Lower leg skin (tissue), 4 donors: ENCODE measurements around the gene DRAP1. TPM values are rescaled to one million over a fixed set of nuclear protein-coding genes. Genes with fewer than 3 reads are reported as not detected.

Experiments used
- DNase-seq, 2 donors: peaks; one replicate each; pipeline ENCODE4 v3.0.0-alpha.2; 2019; ENCODE audit warnings: low spot score in 2 of 2
- H3K4me3 ChIP-seq: fragments of 200-600 bp; sonication (generic); 2 replicates; pipeline ENCODE4 v1.5.1; 2017; ENCODE audit warnings: mild to moderate bottlenecking, low read depth; ENCODE audit not compliant: poor library complexity, severe bottlenecking
- POLR2A ChIP-seq, 2 donors: fragments of 450-650 bp; IDR thresholded peaks; one replicate each; pipeline ENCODE4 v1.6.1; 2016 to 2017; ENCODE audit warnings: antibody characterized with exemption in 2 of 2, mild to moderate bottlenecking in 1 of 2, moderate library complexity in 1 of 2
- WGBS, 2 donors: methylation state at CpG; one replicate each; pipeline ENCODE4 v1.1.5; 2018; 5-methylcytosine and 5-hydroxymethylcytosine counted together
- intact Hi-C: fragments of 100-400 bp; cut with DNase I; formaldehyde crosslinking; loops from one replicate; pipeline ENCODE4 v1.15.0; 2023; ENCODE audit warnings: low total_unique reads
- total RNA-seq, 4 donors: library from RNA; depleted of rRNA; stranded (reverse); fragments of >200 nt; gene quantifications; one replicate each; pipeline ENCODE4 v1.1.0, GENCODE V29; 2016
- TF ChIP-seq, protein P1 (sequence below), 3 donors: fragments of 450-650 bp; IDR thresholded peaks; one replicate each; pipeline ENCODE4 v1.5.1; 2016; ENCODE audit warnings: antibody characterized with exemption in 3 of 3, mild to moderate bottlenecking in 3 of 3, moderate library complexity in 2 of 3

The DRAP1 gene
- total RNA-seq, 4 donors from 2014 or later: 81.5 to 152 (median 107) TPM

DNA sequence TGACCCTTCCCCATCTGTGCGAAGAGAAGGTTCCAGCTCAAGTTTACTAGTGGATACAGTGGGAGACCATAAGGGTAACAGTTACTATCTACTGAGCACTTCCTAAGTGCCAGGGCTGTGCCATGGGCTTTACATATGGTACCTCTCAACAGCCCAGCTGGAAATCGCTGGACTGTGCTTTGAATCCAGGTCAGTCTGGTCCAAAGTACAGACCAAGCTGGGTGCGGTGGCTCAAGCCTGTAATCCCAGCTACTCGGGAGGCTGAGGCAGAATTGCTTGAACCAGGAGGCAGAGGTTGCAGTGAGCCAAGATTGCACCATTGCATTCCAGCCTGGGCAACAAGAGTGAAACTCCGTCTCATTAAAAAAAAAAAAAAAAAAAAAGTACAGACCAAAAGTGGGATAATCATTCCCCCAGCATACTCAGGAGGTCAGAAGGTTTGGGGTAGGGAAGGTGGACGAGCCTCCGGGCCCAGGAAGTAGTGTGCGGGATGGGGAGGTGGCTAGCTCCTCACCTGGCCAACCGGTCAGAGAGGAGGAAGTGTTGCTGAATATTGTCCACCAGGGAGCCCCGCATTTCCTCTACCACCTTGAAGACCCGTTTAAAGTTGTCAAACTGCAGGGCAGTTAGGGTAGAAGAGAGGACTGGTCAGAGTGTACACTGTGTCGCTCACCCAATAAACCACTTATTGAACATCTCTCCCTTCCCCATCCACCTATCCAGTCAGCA, 33.3 kb upstream of the DRAP1 start:
- intact Hi-C loops: no loop called here

DNA sequence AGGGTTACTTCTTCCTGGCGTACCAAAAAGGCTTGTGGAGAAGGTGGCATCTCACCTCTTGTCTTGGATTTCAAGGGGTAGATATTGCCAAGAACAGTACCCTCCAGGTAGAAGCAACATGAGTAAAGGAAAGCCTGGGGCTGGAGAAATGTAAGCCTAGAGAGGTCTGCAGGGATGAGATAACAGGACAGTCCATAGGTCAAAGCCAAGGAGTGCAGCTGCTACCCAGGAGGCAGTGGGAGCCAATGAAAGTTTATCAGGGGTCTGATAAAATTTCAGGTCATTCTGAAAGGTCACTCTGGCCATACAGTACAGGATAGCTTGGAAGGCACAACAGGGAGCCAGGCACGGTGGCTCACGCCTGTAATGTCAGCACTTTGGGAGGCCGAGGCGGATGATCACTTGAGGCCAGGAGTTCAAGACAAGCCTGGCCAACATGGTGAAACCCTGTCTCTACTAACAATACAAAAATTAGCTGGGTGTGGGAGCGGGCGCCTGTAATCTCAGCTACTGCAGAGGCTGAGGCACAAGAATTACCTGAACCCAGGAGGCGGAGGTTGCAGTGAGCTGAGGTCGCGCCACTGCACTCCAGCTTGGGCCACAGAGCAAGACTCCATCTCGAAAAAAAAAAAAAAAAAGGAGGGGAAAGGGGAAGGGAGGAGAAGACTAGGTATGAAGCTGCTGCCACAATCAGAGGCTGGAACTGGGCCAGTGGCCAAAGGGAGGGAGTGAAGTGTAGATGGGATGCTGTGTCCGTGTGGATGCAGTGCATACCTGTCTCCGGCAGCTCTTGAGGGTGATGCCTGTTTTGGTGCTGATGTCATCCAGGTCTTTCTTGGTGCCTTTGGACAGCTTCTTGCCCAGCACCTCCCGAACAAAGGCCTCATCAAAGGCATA, 32.2 kb upstream of the DRAP1 start:
- intact Hi-C loops: no loop called here
- WGBS, 2 donors: 79 to 86% methylated on average over 14 of the region's 14 CpGs
- no peak overlapping the region for H3K4me3 ChIP-seq
- DNase-seq: no peak
- TF ChIP-seq, protein P1, sequence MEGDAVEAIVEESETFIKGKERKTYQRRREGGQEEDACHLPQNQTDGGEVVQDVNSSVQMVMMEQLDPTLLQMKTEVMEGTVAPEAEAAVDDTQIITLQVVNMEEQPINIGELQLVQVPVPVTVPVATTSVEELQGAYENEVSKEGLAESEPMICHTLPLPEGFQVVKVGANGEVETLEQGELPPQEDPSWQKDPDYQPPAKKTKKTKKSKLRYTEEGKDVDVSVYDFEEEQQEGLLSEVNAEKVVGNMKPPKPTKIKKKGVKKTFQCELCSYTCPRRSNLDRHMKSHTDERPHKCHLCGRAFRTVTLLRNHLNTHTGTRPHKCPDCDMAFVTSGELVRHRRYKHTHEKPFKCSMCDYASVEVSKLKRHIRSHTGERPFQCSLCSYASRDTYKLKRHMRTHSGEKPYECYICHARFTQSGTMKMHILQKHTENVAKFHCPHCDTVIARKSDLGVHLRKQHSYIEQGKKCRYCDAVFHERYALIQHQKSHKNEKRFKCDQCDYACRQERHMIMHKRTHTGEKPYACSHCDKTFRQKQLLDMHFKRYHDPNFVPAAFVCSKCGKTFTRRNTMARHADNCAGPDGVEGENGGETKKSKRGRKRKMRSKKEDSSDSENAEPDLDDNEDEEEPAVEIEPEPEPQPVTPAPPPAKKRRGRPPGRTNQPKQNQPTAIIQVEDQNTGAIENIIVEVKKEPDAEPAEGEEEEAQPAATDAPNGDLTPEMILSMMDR (IDR thresholded peaks at IDR 0.05): no peak
- no peak for TF ChIP-seq POLR2A (IDR thresholded peaks at IDR 0.05)

More for the DNA sequence above, 33.3 kb upstream of the DRAP1 start:
- 76 to 87% methylated on average over 12 of the region's 12 CpGs for WGBS, 2 donors
- no peak overlapping the region for H3K4me3 ChIP-seq
- no peak for DNase-seq
- TF ChIP-seq, protein P1 (IDR thresholded peaks at IDR 0.05): no peak
- no peak for TF ChIP-seq POLR2A (IDR thresholded peaks at IDR 0.05)

DNA sequence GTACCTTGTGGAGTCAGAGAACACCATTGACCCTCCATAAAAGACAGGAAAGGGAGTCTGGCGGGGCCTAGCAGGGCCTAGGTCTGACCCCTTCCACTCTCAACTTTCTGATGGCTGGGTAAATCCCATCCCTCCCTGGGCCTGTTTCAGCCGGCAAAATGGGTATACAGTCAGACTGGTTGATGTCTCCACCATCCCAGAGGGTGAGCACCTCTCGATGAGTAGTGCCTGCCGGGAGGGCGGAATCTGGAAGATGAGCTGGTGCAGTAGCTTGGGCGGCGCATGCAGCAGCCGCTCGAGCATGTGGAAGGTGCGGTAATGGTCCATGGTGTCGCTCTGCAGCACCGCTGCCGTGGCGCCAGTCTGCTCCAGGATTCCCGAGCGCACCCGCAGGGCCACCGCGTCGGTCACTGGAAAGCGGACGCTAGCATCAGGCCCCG, 31.5 kb upstream of the DRAP1 start:
- TF ChIP-seq POLR2A (IDR thresholded peaks at IDR 0.05): no peak
- TF ChIP-seq, protein P1 (IDR thresholded peaks at IDR 0.05): no peak
- intact Hi-C loops: no loop called here
- peak in 1 of 2 donors; percentile 86 for DNase-seq
- peak overlapping the region; percentile 61 for H3K4me3 ChIP-seq
- WGBS, 2 donors: 5 to 7% methylated on average over 11 to 15 of the region's 23 CpGs

DNA sequence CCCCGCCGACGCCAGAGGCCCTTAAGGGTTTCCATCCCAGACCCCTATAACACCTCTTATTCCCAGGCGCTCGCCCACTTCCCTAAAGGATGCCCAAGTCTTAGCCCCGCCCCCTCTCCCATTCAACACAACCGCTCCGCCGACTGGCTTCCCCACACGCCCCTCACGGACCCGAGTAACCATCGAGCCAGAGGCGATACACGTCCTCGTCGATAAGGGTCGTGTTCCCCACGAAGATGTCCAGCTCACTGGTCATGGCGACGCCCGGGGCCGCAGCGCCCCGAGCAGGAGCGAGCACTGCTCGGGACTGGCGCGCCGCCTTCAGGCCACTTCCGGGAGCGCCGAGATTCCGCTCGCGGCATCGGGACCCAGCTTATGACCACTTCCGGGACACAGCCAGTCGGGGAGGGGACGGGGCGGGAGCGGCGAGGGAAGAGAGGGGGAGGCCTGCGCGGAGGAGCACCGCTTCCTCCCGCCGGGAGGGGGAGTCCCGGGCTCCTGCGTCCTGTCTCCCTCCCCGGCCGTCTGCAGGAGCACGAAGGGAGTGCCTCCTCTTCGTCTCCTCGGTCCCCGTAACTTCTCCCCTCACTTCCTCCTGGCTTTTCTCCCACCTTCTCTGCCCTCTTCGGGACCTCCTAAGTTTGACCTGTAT, 30.9 kb upstream of the DRAP1 start, which contains the start of gene FIBP:
Gene FIBP, minus strand, starts transcription at position 309 of the 652 bp plus-strand sequence. Its CDS starts 53 bp downstream, at position 256.
- H3K4me3 ChIP-seq: peak within 1 kb of the TSS; percentile 61
- no peak for TF ChIP-seq POLR2A (IDR thresholded peaks at IDR 0.05)
- TF ChIP-seq, protein P1 (IDR thresholded peaks at IDR 0.05): peak in 2 of 3 donors; percentile 24 to 71
- WGBS, 2 donors: 1 to 2% methylated on average over 15 to 44 of the region's 57 CpGs
- peak; percentile 95 to 100 for DNase-seq
- intact Hi-C loops: no loop called here

DNA sequence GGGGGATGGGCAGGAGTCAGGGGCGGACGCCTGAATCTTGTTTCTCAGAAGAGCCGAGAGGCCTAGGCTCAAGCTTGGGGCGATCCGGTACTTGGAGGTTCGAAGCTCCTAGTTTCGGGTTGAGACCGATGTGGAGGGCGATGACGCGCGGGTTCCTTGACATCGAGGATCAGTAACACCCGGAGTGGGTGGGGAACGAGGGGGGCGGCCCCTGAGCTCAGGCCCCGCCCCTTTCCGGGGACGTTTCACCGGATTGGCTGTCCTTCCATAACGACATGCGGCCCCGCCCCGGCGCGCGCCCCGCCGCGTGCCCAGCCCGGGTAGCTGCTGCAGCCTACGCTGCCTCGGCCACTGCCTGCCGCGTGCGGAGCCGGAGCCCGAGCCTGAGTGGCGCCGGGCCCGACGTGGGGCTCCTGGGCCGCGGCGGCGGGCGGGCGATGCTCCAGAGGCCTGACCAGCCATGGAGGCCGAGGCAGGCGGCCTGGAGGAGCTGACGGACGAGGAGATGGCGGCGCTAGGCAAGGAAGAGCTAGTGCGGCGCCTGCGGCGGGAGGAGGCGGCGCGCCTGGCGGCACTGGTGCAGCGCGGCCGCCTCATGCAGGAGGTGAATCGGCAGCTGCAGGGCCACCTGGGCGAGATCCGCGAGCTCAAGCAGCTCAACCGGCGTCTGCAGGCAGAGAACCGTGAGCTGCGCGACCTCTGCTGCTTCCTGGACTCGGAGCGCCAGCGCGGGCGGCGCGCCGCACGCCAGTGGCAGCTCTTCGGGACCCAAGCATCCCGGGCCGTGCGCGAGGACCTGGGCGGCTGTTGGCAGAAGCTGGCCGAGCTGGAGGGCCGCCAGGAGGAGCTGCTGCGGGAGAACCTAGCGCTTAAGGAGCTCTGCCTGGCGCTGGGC, 28.7 kb upstream of the DRAP1 start, which contains the start of gene CCDC85B:
Gene CCDC85B, plus strand, starts transcription at position 350 of the 895 bp plus-strand sequence. Its CDS starts 111 bp downstream, at position 461.
- H3K4me3 ChIP-seq: peak within 1 kb of the TSS; percentile 58
- peak; percentile 99 to 100 for DNase-seq
- intact Hi-C loops: no loop called here
- WGBS, 2 donors: 0% methylated on average over 5 to 61 of the region's 94 CpGs
- TF ChIP-seq, protein P1 (IDR thresholded peaks at IDR 0.05): no peak
- peak in 1 of 2 donors; percentile 54 for TF ChIP-seq POLR2A (IDR thresholded peaks at IDR 0.05)
